ENCODE data around the gene KCNQ1OT1.
A peak's percentile ranks its signal among the peaks of the same experiment; 100 is the strongest.

Gene KCNQ1OT1

GRCh38 chr11:2665526-2666400 lies 34.0 kb downstream of the KCNQ1OT1 start:
- peak; percentile 14 for DNase-seq

- DNase-seq = peak; percentile 5
Measured at GRCh38 chr11:2664791-2665525, 34.8 kb downstream of the KCNQ1OT1 start.

GRCh38 chr11:2664376-2664775 lies 35.4 kb downstream of the KCNQ1OT1 start:
- DNase-seq = no peak

GRCh38 chr11:2663915-2664314 lies 35.9 kb downstream of the KCNQ1OT1 start:
- no peak for DNase-seq

GRCh38 chr11:2663506-2663905 lies 36.3 kb downstream of the KCNQ1OT1 start:
- DNase-seq = no peak

- DNase-seq = no peak
Measured at GRCh38 chr11:2662430-2663299, 37.1 kb downstream of the KCNQ1OT1 start.

- DNase-seq = no peak
Measured at GRCh38 chr11:2662024-2662312, 37.8 kb downstream of the KCNQ1OT1 start.

GRCh38 chr11:2661173-2662023 lies 38.4 kb downstream of the KCNQ1OT1 start:
- DNase-seq = no peak

GRCh38 chr11:2660357-2660939 lies 39.3 kb downstream of the KCNQ1OT1 start:
- no peak for DNase-seq

- DNase-seq = no peak
Measured at GRCh38 chr11:2657697-2658284, 42.0 kb downstream of the KCNQ1OT1 start.

- no peak for DNase-seq
Measured at GRCh38 chr11:2656859-2657258, 42.9 kb downstream of the KCNQ1OT1 start.

GRCh38 chr11:2655834-2656622 lies 43.8 kb downstream of the KCNQ1OT1 start:
- no peak for DNase-seq

GRCh38 chr11:2655016-2655719 lies 44.6 kb downstream of the KCNQ1OT1 start:
- no peak for DNase-seq

GRCh38 chr11:2653930-2654739 lies 45.7 kb downstream of the KCNQ1OT1 start:
- DNase-seq = no peak

- DNase-seq = no peak
Measured at GRCh38 chr11:2653198-2653551, 46.6 kb downstream of the KCNQ1OT1 start.

GRCh38 chr11:2652333-2653197 lies 47.2 kb downstream of the KCNQ1OT1 start:
- no peak for DNase-seq

- no peak for DNase-seq
Measured at GRCh38 chr11:2651826-2652271, 47.9 kb downstream of the KCNQ1OT1 start.

GRCh38 chr11:2651054-2651617 lies 48.7 kb downstream of the KCNQ1OT1 start:
- no peak for DNase-seq
